DMS153 treated with DMSO at 0.1 percent for 48 hours (cell line): ENCODE measurements around the gene ANK2.

Source experiments
- DNase-seq: peaks from one replicate; lab custom pipeline; 2025; ENCODE audit not compliant: unreplicated experiment; lab: John Stamatoyannopoulos, UW

Gene ANK2

DNA sequence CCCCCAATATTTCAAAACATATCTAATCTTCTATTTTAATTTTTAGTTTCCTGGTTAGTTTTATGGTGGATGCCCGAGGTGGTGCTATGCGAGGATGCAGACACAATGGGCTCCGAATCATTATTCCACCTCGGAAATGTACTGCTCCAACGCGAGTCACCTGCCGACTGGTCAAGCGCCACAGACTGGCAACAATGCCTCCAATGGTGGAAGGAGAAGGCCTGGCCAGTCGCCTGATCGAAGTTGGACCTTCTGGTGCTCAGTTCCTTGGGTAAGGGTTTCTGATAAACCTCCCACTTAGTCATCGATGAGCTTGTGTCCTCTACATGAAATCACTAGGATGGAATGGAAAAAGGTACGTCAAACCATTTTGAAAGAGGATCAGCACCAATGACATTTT, 280.7 kb downstream of the ANK2 start:
- DNase-seq: no peak

DNA sequence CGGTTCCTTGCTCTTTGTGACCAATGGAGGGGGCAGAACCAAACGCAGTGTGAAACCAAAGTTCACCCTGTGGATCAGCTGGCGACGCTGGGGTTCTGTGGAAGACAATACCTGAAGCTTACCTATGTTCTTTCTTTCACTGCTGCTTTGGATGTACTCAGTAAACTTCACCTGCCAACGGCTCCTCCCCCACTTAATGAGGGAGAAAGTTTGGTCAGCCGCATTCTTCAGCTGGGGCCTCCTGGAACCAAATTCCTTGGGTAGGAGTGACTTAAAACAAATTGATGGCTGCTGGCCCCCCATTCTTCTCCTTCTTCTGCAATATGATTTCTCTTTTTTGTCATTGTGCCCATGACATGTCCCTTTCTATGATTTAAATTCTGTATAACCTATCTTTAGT, 282.4 kb downstream of the ANK2 start:
- no peak for DNase-seq

DNA sequence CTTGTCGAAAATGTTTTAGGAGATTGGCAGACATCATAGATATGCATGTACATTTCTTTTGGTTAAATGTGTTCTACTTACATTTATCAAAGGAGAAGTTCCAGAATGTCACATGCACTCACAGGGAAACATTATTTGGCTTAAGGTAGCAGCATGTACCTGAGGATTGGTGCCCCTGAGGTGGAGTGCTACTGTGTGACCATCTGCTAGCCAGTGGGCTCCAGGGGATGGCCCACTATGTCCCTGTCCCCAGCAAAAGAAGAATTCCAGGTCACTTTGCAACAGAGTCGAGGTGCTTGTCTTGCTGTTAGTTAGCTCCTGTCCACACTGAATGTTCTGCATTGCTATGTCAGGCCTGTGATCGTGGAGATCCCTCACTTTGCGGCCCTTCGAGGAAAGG, 283.2 kb downstream of the ANK2 start:
- DNase-seq: no peak

DNA sequence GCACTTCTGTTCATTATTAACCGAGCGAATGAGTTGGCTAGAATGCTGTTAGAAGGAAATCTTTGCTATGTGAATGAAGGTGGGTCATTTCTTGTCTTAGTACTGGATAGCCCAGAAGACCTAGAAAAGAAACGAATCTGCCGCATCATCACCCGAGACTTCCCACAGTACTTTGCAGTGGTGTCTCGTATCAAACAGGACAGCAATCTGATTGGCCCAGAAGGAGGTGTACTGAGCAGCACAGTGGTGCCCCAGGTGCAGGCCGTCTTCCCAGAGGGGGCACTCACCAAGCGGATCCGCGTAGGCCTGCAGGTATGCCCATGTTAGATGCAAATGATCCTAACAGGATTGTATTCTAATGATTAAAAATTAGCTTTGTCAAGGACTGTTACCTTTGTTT, 286.3 kb downstream of the ANK2 start:
- DNase-seq: no peak

DNA sequence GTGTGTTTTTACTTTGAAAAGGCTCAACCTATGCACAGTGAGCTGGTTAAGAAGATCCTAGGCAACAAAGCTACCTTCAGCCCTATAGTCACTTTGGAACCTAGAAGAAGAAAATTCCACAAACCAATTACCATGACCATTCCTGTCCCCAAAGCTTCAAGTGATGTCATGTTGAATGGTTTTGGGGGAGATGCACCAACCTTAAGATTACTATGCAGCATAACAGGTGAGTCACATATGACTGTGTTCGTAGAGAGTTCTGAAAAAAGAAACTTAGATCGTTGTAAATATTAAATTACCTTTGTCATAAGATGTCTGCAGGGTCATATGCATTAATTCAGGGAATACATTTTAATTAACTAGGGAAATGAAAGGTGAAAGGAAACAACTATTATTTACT, 287.1 kb downstream of the ANK2 start:
- no peak for DNase-seq

- DNase-seq: no peak
Observed at GRCh38 chr4:113339430-113339813, 290.0 kb downstream of the ANK2 start.

DNA sequence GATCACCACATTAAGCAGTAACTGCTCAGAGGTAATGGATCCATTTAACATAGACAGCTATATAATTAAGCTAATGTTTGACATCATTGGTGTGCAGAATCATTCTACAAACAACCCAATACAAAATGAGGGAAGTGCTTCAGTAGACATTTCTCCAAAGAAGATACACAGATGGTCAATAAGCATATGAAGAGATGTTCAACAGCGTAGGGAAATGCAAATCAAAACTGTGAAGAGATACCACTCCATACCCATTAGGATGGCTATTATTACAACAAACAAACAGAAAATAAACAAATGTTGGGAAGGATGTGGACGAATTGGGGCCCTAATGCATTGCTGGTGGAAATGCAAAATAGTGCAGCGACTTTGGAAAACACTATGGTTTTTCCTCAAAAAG, 294.6 kb downstream of the ANK2 start:
- no peak for DNase-seq

DNA sequence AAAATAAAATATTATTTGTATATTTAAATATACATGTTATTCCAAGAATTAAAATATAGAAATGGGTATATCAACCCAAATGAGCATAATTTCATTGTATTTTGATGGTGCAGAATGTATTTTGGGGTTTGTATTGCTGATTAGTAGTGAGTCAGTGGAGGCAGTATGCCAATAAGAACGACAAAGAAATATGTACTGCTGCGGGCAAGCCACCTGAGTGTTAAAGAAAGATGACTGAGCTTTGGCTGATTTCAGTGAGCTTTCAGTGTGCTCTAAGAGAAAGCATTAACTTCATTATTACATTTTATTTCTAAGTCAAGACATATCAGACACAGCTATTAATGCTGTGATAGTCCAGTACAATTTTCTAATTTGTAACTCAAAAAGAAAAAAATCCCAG, 297.8 kb downstream of the ANK2 start:
- no peak for DNase-seq

GRCh38 chr4:113349430-113349829, 300.0 kb downstream of the ANK2 start:
- no peak for DNase-seq

GRCh38 chr4:113350576-113350975, 301.1 kb downstream of the ANK2 start:
- DNase-seq: no peak

DNA sequence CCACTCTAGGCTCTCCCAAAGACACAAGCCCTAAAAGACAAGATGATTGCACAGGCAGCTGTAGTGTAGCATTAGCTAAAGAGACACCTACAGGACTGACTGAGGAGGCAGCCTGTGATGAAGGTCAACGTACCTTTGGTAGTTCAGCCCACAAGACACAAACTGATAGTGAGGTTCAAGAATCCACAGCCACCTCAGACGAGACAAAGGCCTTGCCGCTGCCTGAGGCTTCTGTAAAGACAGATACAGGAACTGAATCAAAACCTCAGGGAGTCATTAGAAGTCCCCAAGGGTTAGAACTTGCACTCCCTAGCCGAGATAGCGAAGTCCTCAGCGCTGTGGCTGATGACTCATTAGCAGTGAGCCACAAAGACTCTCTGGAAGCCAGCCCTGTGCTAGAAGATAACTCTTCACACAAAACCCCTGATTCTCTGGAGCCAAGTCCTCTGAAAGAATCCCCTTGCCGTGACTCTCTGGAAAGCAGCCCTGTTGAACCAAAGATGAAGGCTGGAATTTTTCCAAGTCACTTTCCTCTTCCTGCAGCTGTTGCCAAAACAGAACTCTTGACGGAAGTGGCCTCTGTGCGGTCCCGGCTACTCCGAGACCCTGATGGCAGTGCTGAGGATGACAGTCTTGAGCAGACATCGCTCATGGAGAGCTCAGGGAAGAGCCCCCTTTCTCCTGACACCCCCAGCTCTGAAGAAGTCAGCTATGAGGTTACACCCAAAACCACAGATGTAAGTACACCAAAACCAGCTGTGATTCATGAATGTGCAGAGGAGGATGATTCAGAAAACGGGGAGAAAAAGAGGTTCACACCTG, 306.3 kb downstream of the ANK2 start:
- no peak for DNase-seq

DNA sequence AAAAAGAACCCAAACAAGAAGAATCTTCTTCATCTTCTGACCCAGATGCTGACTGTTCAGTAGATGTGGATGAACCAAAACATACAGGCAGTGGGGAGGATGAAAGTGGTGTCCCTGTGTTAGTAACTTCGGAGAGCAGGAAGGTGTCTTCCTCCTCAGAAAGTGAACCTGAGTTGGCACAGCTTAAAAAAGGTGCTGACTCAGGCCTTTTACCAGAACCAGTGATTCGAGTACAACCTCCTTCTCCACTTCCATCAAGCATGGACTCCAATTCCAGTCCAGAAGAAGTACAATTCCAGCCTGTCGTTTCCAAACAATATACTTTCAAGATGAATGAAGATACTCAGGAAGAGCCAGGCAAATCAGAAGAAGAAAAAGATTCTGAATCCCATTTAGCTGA, 307.0 kb downstream of the ANK2 start:
- DNase-seq: no peak

GRCh38 chr4:113358784-113359183, 309.3 kb downstream of the ANK2 start:
- DNase-seq: no peak

DNA sequence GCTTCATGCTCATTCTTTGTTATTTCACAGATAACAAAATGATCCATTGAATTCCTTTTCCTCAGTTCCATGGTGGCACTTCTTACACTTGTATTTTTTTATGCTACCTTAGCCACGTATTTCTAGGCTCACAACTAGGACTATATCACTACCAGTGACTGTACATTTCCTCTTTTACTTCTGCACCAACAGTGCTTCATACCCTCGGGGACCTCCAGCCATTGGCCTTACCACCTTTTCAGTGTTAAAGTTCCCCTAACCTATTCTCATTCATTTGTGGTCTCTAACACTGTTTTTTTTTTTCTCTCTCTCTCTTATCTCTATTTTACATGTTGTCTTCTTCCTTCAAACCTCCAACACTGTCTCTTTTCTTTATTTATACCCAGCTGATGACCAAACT, 315.9 kb downstream of the ANK2 start:
- DNase-seq: no peak

GRCh38 chr4:113368056-113368455, 318.6 kb downstream of the ANK2 start:
- DNase-seq: no peak

GRCh38 chr4:113371111-113371510, 321.7 kb downstream of the ANK2 start:
- no peak for DNase-seq

DNA sequence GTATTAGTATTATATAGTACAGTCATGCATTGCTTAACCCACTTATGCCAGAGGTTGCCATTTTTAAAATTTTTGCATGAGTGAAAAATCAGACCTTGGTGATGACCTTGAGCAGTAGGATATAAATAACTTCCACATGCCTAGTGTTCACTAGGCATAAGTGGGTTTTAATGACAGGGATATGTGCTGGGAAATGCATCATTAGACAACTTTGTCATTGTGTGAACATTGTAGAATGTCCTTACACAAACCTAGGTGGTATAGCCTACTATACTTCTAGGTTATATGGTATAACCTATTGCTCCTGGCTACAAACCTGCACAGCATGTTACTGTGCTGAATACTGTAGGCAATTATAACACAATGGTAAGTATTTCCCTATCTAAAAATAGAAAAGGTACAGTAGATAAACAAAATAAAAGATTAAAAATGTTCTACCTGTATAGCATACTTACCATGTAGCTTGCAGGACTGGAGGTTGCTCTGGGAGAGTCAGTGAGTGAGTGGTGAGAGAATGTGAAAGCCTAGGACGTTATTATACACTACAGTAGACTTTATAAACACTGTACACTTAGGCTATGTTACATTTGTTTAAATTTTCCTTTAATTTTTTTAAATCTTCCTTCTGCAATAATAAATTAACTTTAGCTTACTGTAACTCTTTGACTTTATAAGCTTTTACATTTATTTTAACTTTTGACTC, 326.7 kb downstream of the ANK2 start:
- DNase-seq: no peak

DNA sequence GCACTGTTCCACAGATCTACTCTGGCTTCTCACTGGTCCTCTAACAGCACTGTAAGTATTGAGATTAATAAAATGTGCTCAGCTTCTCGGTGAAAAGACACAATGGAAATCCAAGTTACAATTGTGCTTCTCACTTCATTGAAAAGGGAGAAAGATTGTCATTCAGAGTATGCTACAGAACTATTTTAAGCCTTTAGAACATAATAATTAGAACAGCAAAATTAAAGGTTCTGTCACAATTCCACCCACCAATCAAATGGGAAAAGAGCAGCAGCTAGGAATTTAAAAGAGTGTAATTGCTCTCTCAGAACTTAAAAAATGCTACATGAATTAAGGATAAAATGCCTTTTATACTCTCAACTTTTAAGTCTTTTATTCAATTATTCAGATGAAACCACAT, 329.4 kb downstream of the ANK2 start:
- no peak for DNase-seq

- DNase-seq: no peak
Observed at GRCh38 chr4:113382704-113383103, 333.3 kb downstream of the ANK2 start.

- DNase-seq: no peak
Observed at GRCh38 chr4:113383111-113383785, 333.8 kb downstream of the ANK2 start.

DNA sequence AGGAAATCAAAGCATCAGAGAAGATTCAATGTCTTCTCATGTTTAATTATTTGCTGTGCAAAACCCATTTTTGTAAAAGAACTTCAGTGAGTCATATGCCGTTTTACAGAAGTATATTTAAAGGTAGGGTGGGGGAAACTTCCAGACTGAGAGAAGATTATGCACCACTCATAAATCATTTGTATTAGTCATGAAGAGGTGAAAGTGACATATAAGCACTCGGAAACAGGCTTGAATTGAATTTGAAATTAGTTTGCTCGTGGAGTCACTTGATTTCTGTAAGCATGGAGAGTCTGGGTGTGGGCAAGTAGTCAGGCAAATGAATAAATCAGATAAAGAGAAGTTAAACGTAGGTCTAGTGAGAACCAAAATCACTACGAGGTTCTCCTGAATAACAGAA, 335.1 kb downstream of the ANK2 start:
- DNase-seq: no peak

DNA sequence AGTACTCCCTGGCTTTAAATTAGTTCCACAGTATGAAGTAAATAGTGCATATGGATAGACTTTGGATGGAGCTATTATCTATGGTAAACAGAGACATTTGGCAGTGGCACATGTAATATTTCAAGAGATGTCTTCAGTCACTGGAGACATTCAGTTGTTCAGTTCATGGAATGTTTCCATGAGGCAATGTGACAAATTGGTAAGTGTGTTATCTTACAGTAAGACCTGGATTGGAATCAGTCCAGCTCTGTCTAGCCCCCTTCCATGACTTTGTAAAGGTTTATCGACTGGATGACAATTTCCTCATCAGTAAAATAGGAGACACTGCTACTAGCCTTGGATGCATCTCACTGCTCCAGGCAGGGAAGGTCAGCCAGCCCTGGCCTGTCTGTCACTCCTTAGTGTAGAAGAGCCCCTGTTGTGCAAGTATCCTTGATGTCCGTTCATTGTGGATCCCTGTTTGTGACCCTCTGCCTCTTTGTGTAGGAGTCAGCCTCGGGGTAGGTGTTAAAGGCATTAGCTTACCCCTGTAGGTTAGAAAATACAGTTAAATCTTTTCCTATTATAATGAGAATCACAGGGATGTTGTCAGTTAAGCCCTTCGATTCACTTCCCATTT, 335.9 kb downstream of the ANK2 start:
- DNase-seq: no peak
